GM21717 (cell line): ENCODE results near the gene SACM1L.

ENCODE experiments used
- ATAC-seq: cut with Tn5 transposase; IDR thresholded peaks from one replicate; pipeline ENCODE4 v1.9.1; 2021; ENCODE audit warnings: mild to moderate bottlenecking, moderate library complexity; ENCODE audit not compliant: unreplicated experiment

Gene SACM1L

GRCh38 chr3:45781841-45782240, 92.6 kb downstream of the SACM1L start:
- no peak for ATAC-seq

DNA sequence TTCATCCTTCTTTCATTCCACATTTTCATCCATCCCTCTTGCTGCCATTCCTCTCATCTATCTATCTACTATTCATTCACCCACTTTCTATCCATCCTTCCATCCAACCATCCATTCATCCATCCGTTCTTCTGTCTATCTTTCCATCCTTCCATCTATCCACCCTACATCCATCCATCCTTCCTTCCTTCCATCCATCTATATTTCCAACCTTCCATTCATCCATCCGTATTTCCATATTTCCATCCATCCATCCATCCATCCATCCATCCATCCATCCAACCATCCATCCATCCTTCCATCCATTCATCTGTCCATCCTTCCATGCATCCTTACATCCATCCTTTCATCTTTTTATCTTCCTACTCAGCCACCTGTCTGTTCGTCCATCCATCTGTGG, 93.2 kb downstream of the SACM1L start:
- no peak for ATAC-seq

DNA sequence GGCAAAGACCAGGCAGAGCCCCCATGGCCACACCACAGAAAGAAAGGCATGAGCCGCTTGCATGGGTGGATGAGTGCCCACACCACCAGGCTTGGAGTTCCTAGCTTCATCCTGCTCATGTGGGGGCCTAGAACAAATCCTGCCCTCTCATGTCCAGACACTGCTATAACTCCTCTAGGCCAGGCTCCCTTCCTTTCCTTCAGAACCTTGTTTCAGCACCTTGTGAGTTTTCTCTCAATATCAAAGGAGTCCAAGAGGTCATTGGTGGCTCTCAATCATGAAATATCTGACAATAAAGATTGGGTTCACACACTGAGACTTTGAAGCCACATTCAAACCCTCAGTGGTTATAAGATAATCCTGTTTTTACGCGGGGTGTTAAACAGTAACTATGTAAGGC, 94.5 kb downstream of the SACM1L start:
- no peak for ATAC-seq

- ATAC-seq = no peak
These were observed 96.5 kb downstream of the SACM1L start for GRCh38 chr3:45785605-45786150.

GRCh38 chr3:45786801-45787495, 97.8 kb downstream of the SACM1L start:
- ATAC-seq = no peak

DNA sequence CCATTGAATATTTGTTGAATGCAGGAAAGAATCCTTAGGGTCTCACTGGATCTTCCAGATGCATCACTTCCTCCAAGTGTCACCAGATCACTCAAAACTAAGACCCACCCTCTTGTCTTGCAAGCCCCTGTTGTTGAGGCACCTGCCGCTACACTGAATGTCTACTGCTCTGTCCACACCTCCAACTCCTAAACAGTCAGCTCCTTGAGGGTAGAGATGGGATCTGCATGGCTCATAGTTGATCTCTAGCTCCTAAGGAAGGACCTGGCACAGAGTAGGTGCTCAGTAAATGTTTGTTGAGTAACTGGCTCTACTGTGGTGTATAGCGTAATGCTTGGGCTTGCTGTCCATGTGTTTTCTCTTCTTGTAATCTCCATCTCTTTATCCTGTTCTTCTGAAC, 98.4 kb downstream of the SACM1L start:
- ATAC-seq = no peak

DNA sequence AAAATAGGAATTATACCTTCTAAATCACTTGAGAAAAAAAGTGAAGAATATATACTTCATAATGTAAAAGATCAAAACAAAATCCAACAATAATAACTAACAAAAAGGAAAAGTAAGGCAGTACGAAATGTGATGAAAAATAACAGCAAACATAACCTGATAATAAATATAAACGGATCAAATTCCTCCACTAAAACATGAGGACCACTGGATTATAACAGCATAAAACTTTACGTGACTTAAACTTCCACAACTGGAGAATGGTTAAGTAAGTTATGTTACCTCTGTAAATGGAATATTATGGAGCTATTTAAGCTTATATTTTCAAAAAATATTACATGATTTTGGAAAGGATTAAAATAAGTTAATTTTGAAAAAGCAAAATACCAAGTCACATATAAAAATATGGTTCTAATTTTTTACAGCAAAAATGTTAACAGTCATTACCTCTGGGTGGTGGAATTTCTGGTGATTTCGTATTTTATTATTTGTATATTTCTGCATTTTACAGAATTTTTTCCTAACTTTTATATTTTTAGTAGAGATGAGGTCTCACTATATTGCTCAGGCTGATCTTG, 100.1 kb downstream of the SACM1L start:
- no peak for ATAC-seq

DNA sequence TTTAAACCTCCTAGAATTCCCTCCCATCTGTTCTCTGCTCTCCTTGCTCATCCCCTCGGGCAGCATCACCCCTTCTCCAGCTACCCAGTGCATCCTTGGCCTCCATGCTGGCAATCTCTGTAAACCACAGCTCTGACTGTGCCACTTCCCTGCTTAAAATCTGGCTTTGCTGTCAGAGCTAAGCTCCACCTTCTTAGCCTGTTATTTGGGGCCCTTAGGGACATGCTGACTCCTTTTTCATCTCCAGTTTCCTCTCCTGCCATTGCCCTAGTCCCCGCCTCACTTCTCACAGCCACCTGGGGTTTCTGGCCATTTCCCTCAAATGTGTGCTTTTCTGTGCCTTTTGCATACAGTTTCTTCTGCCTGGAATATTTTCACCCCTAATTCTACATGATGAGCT, 101.4 kb downstream of the SACM1L start:
- ATAC-seq = no peak

DNA sequence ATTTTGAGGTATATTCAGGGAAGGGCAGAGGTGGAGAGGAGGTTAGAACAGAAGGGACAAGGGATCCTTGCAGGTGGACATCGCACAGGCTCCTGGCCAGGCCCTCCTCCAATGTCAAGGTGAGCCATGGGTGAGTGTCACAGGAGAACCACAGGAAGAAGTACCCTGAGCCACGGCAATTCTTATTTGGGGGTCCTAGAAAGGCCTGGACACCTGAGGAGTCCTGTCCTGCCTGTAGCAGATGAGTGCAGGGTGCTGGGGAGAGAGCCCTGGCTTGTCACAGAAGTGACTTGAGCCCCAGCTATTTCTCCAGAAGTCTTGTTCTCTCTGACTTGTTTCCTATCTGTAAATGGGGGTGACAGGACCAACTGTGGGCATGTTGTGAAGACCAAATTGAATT, 102.8 kb downstream of the SACM1L start:
- no peak for ATAC-seq

GRCh38 chr3:45792516-45793172, 103.4 kb downstream of the SACM1L start:
- no peak for ATAC-seq

DNA sequence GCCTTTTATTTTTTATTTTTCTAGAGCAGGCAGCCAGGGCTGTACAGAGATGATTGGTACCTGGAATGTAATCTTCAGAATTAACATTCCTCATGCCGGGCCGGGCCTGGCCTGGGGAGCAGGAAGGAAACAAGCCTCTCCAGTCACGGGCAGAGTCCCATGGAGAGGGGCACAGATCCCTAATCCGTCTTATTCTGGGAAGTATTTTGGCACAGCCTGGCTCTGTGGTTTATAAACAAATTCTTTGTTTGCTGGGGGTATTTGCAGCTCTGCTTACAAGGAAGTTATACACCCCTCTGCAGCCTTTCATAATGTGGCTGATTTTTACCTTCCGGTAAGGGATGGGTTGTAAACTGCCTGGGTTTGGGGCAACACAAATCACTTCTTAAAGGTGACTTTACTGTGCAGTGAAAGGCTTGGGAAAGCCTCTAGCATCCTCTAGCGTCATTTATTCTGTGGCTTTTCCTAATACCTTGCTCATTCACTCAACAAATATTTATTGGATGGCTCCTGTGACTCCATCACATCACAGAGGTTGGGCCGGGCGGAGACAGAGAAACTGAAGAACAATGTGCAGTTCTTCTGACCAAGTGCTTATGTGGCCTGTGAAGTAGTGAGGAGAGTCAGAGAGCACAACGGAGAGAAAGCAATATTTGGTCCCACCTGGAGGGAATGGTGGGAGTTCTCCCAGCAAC, 104.4 kb downstream of the SACM1L start:
- ATAC-seq = no peak

- no peak for ATAC-seq
These were observed 105.0 kb downstream of the SACM1L start for GRCh38 chr3:45794177-45794560.

GRCh38 chr3:45794660-45795059, 105.5 kb downstream of the SACM1L start:
- ATAC-seq = no peak
